Measurements from ENCODE around the gene GPR83.
"Not testable (repeated sequence)": the region's sequence is repeated elsewhere in the genome, so short reads cannot be mapped to it uniquely, and the experiment has no call there.

GPR83 gene

DNA sequence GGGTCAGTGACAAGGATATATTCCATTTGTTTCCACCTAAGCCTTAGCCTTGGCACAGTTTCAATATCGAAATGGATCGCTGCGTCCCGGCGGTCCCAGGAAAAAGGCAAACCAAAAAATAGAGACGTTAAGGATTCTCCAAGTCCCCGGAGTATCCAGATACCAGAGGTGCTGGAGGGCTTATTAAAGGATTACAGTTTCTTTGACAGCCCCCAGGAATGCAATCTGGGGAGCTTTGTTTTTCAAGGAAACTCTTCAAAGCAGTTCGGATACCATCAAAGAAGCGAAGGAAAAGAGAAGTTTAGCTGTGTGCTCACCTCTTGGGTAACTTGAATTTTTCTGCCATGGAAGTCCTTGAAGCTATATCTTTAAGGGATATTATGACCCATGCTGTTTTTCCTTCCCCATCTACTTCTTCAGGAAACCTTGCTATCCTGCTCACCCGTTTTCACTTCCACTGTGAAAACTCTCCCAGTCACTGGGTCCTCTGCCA is 600 bp upstream of the GPR83 start:
- TF ChIP-seq ZFX (IDR thresholded peaks at IDR 0.05) = no peak
- TF ChIP-seq, protein P1, sequence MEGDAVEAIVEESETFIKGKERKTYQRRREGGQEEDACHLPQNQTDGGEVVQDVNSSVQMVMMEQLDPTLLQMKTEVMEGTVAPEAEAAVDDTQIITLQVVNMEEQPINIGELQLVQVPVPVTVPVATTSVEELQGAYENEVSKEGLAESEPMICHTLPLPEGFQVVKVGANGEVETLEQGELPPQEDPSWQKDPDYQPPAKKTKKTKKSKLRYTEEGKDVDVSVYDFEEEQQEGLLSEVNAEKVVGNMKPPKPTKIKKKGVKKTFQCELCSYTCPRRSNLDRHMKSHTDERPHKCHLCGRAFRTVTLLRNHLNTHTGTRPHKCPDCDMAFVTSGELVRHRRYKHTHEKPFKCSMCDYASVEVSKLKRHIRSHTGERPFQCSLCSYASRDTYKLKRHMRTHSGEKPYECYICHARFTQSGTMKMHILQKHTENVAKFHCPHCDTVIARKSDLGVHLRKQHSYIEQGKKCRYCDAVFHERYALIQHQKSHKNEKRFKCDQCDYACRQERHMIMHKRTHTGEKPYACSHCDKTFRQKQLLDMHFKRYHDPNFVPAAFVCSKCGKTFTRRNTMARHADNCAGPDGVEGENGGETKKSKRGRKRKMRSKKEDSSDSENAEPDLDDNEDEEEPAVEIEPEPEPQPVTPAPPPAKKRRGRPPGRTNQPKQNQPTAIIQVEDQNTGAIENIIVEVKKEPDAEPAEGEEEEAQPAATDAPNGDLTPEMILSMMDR (conservative IDR thresholded peaks at IDR 0.05) = no peak

DNA sequence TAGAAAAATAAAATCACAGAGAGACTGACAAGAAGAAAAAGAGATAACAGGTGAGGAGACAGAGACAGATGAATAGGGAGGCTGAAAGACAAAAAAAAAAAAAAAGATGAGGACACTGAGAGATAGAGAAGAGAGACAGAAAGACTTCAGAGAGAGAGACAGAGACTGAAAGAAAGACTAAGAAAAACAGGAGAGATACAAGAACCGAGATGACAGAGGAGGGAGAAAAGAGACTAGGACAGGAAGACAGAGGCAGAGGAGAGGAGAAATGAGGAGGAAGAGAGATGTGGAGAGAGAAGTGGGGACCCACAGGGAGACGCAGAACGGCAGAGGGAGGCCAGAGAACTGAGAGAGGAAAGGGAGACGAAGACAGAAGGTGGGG is 771 bp downstream of the GPR83 start:
- TF ChIP-seq, protein P1 (conservative IDR thresholded peaks at IDR 0.05) = no peak
- TF ChIP-seq ZFX (IDR thresholded peaks at IDR 0.05) = no peak
- H3K27ac ChIP-seq = no peak overlapping the region

More for the DNA sequence above, 600 bp upstream of the GPR83 start:
- no peak overlapping the region for H3K27ac ChIP-seq

DNA sequence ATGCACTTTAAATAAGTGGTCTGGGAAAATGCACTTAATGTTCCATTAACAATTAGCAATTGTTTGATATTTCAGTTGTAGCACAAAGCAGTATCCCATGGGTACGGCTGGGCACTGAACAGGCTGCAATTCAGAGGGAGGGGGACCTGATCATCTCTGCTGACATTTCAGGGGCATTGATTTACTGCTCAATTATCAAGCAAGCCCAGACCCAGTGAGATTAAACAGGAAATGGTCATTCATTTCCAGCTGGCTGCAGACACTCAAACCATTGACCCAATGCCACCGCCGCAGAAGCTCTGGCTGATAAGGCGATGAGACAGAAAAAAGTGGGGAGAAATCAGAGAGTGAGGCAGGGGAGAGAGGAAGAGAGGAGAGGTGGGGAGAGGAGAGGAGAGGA is 1.2 kb downstream of the GPR83 start:
- H3K27ac ChIP-seq = no peak overlapping the region
- TF ChIP-seq, protein P1 (conservative IDR thresholded peaks at IDR 0.05) = no peak
- no peak for TF ChIP-seq ZFX (IDR thresholded peaks at IDR 0.05)

DNA sequence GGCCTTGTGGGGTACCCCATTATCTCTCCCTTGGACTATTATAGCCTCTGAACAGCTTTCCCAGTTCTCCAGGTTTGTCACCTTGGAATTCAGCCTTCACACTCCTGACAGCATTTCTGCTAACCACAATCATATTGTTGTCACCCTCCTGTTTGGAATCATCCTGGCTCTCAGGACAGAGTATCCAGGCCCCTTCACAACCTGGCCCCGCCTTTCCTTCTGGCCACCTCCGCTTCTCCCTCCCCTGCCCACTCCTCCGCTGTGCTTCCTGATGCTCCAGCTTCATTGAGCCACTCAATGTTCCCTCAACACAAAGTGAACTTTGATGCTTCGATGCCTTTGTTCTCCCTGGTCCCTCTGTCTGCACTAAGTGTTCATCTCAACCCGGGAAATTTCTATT is 3.1 kb downstream of the GPR83 start:
- no peak for TF ChIP-seq ZFX (IDR thresholded peaks at IDR 0.05)
- TF ChIP-seq, protein P1 (conservative IDR thresholded peaks at IDR 0.05) = no peak
- no peak overlapping the region for H3K27ac ChIP-seq

DNA sequence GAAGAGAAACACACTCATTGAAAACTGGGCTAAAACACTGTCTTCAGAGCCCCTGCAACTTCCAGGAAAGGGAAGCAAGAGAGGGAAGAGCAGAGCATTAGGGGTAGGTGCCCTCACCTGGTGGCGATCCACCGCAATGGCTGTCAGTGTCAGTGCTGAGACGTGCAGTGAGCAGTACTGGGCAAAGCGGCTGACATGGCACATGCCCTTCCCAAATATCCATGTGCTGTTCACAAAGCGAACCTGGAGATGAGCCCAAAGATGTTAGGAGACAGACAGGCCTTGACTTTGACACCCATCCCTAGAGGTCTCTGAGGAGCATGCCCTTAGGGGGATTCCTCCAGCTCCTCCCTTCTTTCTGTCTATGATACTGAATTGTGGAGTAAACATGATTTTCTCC is 4.9 kb downstream of the GPR83 start:
- TF ChIP-seq, protein P1 (conservative IDR thresholded peaks at IDR 0.05) = no peak
- TF ChIP-seq ZFX (IDR thresholded peaks at IDR 0.05) = no peak
- H3K27ac ChIP-seq = no peak overlapping the region

DNA sequence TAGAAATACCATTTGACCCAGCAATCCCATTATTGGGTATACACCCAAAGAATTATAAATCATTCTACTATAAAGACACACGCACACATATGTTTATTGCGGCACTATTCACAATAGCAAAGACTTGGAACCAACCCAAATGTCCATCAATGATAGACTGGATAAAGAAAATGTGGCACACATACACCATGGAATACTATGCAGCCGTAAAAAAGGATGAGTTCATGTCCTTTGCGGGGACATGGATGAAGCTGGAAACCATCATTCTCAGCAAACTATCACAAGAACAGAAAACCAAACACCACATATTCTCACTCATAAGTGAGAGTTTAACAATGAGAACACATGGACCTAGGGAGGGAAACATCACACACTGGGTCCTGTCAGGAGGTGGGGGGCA is 9.3 kb downstream of the GPR83 start:
- not testable (repeated sequence) for H3K27ac ChIP-seq

DNA sequence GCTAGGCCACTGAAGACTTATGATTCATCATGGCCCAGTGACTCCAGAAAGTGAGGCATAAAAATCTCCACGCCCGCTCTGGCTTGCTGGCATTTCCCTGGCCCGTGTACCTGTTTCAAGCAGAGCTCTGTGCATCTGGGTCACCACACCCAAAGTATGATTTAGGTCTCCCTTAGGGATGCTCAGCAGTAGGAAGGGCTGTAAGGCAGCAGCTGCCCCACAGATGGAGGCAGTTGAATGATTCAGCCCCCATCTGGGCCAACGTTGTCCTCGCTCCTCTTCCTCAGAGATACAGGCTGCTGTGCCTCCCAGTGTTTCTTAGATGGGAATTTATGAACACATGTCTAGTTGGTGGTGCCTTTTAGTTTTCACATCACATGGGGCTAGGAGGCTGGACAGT is 21.6 kb downstream of the GPR83 start:
- H3K27ac ChIP-seq = no peak overlapping the region
- TF ChIP-seq, protein P1 (conservative IDR thresholded peaks at IDR 0.05) = no peak
- no peak for TF ChIP-seq ZFX (IDR thresholded peaks at IDR 0.05)

DNA sequence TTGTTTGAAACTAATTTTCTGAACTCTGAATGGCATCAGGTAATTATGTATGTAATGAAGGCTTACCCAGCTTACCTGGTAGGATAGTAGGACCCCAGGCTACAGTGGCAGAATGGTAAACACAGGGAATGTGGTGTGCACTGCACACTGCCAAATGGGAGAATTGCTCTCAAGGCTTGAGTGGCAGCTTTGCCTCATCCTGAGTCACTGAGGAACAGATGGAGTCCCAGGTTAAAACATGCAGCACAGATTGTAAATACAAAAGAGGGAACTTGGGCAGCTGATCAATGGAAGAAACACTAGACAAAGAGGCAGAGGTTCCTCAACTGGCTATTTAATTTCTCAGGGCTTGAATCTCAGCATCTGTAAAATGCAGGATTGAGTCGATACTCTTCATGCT is 24.4 kb downstream of the GPR83 start:
- H3K27ac ChIP-seq = no peak overlapping the region
- TF ChIP-seq ZFX (IDR thresholded peaks at IDR 0.05) = no peak
- TF ChIP-seq, protein P1 (conservative IDR thresholded peaks at IDR 0.05) = no peak

DNA sequence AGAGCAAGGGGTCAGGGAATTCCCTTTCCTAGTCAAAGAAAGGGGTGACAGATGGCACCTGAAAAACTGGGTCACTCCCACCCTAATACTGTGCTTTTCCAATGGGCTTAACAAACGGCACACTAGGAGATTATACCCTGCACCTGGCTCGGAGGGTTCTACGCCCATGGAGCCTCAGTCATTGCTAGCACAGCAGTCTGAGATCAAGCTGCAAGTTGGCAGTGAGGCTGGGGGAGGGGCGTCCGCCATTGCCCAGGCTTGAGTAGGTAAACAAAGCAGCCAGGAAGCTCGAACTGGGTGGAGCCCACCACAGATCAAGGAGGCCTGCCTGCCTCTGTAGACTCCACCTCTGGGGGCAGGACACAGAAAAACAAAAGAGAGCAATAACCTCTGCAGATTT is 30.6 kb downstream of the GPR83 start:
- not testable (repeated sequence) for H3K27ac ChIP-seq

DNA sequence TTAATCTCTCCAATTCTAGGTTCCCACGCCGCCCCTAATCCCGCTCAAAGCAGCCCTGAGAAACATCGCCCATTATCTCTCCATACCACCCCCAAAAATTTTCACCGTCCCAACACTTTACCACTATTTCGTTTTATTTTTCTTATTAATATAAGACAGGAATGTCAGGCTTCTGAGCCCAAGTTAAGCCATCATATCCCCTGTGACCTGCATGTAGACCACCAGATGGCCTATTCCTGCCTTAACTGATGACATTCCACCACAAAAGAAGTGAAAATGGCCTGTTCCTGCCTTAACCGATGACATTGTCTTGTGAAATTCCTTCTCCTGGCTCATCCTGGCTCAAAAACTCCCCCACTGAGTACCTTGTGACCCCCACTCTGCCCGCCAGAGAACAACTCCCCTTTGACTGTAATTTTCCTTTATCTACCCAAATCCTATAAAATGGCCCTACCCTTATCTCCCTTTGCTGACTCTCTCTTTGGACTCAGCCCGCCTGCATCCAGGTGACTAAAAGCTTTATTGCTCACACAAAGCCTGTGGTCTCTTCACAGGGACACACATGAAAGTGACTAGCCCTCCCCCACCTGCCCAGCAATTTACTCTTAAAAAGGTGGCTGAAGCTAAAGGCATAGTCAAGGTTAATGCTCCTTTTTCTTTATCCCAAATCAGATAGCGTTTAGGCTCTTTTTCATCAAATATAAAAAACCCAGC is 50.2 kb downstream of the GPR83 start:
- not testable (repeated sequence) for H3K27ac ChIP-seq

DNA sequence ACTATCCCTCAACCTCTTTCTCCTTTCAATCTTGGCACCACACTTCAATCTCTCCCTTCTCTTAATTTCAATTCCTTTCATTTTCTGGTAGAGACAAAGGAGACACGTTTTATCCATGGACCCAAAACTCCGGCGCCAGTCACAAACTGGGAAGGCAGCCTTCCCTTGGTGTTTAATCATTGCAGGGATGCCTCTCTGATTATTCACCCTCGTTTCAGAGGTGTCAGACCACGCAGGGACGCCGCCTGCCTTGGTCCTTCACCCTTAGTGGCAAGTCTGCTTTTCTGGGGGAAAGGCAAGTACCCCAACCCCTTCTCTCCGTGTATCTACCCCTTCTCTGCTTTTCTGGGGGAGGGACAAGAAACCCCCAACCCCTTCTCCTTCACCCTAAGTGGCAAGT is 54.9 kb downstream of the GPR83 start:
- not testable (repeated sequence) for H3K27ac ChIP-seq

Measured in C4-2B (cell line).